K562 (cell line): ENCODE data around the gene ZNF407. TPM values are rescaled to one million over a fixed set of nuclear protein-coding genes. Genes with fewer than 3 reads are reported as not detected.
"Not testable (repeated sequence)": the region's sequence is repeated elsewhere in the genome, so short reads cannot be mapped to it uniquely, and the experiment has no call there.

ENCODE experiments used
- ATAC-seq: fragments of 200-7000 bp; cut with Tn5 transposase; 3 replicates; pipeline ENCODE4 v1.9.1; 2020; ENCODE audit warnings: moderate library complexity
- BruUV-seq: library from RNA; stranded (reverse); fragments of 400-500 nt; replicated peaks from 2 replicates; lab custom pipeline; 2021; lab: Mats Ljungman, UMichigan
- CTCF ChIA-PET: fragments of 300-600 bp; formaldehyde crosslinking; extraction: SDS; loops from one replicate; lab custom pipeline; 2021; ENCODE audit warnings: low intra/inter-chr PET ratio; lab: Yijun Ruan, JAX
- POLR2A ChIA-PET: fragments of 300-600, 350-650 bp; sonication (Branson Sonifier 250); formaldehyde crosslinking; extraction: SDS; loops from one replicate; lab custom pipeline; 2021; ENCODE audit warnings: antibody characterized with exemption, inconsistent platforms; lab: Yijun Ruan, JAX
- DNase-seq, 4 experiments: peaks; one replicate each; pipeline versions ENCODE4 v3.0.0 to v3.0.0-alpha.2; 2011 to 2018; ENCODE audit warnings: low spot score in 3 of 4, mixed read lengths in 3 of 4; ENCODE audit errors: extremely low read depth in 1 of 4
- FAIRE-seq: peaks from 2 replicates; lab custom pipeline; 2011; peaks lifted over from hg19 to GRCh38; lab: Jason Lieb, UNC
- H2AFZ ChIP-seq: 2 replicates; pipeline ENCODE4 v1.6.0; 2011; ENCODE audit warnings: low read depth, low read length, control low read depth, inconsistent platforms
- H3K27ac ChIP-seq: fragments of 200-600 bp; 3 replicates; pipeline ENCODE4 v1.8.0; 2011; ENCODE audit warnings: low read depth, mild to moderate bottlenecking, control low read depth, inconsistent platforms, low read length, moderate library complexity, mixed read lengths; ENCODE audit errors: extremely low read depth
- H3K27me3 ChIP-seq, 2 experiments: fragments of 300-600 bp in 1 of 2; 2 replicates in 1 of 2; 3 replicates in 1 of 2; pipeline versions ENCODE4 v1.6.0 to v1.8.0; 2011; ENCODE audit warnings: inconsistent platforms in 2 of 2, low read length in 2 of 2, mild to moderate bottlenecking in 1 of 2, mixed read lengths in 1 of 2, moderate library complexity in 1 of 2; ENCODE audit not compliant: control insufficient read depth in 2 of 2, insufficient read depth in 2 of 2
- H3K36me3 ChIP-seq: fragments of 300-600 bp; 3 replicates; pipeline ENCODE4 v1.8.0; 2011; ENCODE audit warnings: mild to moderate bottlenecking, low read length, inconsistent platforms; ENCODE audit not compliant: control insufficient read depth, insufficient read depth
- H3K4me1 ChIP-seq, 2 experiments: fragments of 200-600 bp in 1 of 2; replicated peaks in 1 of 2; 2 replicates in 1 of 2; 3 replicates in 1 of 2; pipeline versions ENCODE4 v1.5.1 to v1.8.0; 2011; ENCODE audit warnings: inconsistent platforms in 2 of 2, low read length in 2 of 2, mild to moderate bottlenecking in 1 of 2, mixed read lengths in 1 of 2, moderate library complexity in 1 of 2; ENCODE audit not compliant: control insufficient read depth in 2 of 2, insufficient read depth in 2 of 2
- H3K4me2 ChIP-seq: 2 replicates; pipeline ENCODE4 v1.6.1; 2011; ENCODE audit warnings: low read length, control low read depth, inconsistent platforms, mixed read lengths; ENCODE audit not compliant: insufficient read depth
- H3K4me3 ChIP-seq: fragments of 200-600 bp; sonication (generic), shearing (Covaris generic); 2 replicates; pipeline ENCODE4 v1.5.1; 2016; ENCODE audit warnings: control low read depth, inconsistent platforms
- H3K79me2 ChIP-seq: fragments of 200-600 bp; 3 replicates; pipeline ENCODE4 v1.8.0; 2011; ENCODE audit warnings: low read length, inconsistent platforms; ENCODE audit not compliant: control insufficient read depth, insufficient read depth
- H3K9ac ChIP-seq, 2 experiments: 2 replicates each; pipeline versions ENCODE4 v1.6.0 to v1.6.1; 2011; ENCODE audit warnings: low read depth in 2 of 2, low read length in 2 of 2, control low read depth in 1 of 2, inconsistent platforms in 1 of 2, mild to moderate bottlenecking in 1 of 2, mixed read lengths in 1 of 2; ENCODE audit not compliant: insufficient read depth in 1 of 2
- H3K9me1 ChIP-seq: one replicate; pipeline ENCODE4 v1.6.0; 2011; ENCODE audit warnings: inconsistent platforms, mild to moderate bottlenecking, low read length, moderate library complexity; ENCODE audit not compliant: control insufficient read depth, insufficient read depth
- H3K9me3 ChIP-seq: replicated peaks from 2 replicates; pipeline ENCODE4 v1.5.1; 2011; ENCODE audit warnings: low read depth, low read length, inconsistent platforms; ENCODE audit not compliant: control insufficient read depth, insufficient read depth
- H4K20me1 ChIP-seq: replicated peaks from 2 replicates; pipeline ENCODE4 v1.6.1; 2011; ENCODE audit warnings: low read length, inconsistent platforms, mixed read lengths; ENCODE audit not compliant: control insufficient read depth, insufficient read depth
- BRD4 ChIP-seq: fragments of 200-600 bp; sonication (generic); IDR thresholded peaks from 2 replicates; pipeline ENCODE4 v1.6.1; 2017; ENCODE audit warnings: inconsistent platforms
- TEAD1 ChIP-seq, 2 experiments: fragments of 450-650 bp in 1 of 2; sonication (generic) in 1 of 2; formaldehyde crosslinking; IDR thresholded peaks; 2 replicates each; pipeline versions ENCODE4 v1.4.0 to v1.8.0; 2020 to 2022; ENCODE audit warnings: mild to moderate bottlenecking in 2 of 2, missing genetic modification reagents in 1 of 2
- WGBS: fragments of 100-300 bp; shearing (Covaris generic); methylation state at CpG from one replicate; pipeline ENCODE4 v1.1.6; 2016; ENCODE audit warnings: low coverage, mixed read lengths; ENCODE audit not compliant: insufficient coverage; ENCODE audit errors: missing lambda C conversion rate; 5-methylcytosine and 5-hydroxymethylcytosine counted together
- in situ Hi-C: fragments of 300-500 bp; cut with MboI; formaldehyde crosslinking; loops from 4 replicates; pipeline ENCODE4 v1.15.0; 2018; ENCODE audit warnings: inconsistent platforms, mixed read lengths
- intact Hi-C: fragments of 100-400 bp; cut with micrococcal nuclease; formaldehyde crosslinking; loops from 2 replicates; pipeline ENCODE4 v1.14.2; 2022
- polyA plus RNA-seq, 8 experiments: library from polyadenylated mRNA; depleted of rRNA in 4 of 8; stranded (reverse) in 5 of 8; unstranded in 3 of 8; fragments of >200 nt; fragmentation: Nextera tagmentation in 2 of 8; fragmentation: Illumina TruSeq in 1 of 8; extraction: Ambion mirVana in 2 of 8; extraction: Trizol in 1 of 8; gene quantifications; 2 replicates each; pipeline versions ENCODE4 v1.2.1 to v1.2.3, GENCODE V29; 2011 to 2014; ENCODE audit warnings: inconsistent platforms in 1 of 8, missing spikeins in 1 of 8
- total RNA-seq, 7 experiments: library from RNA; depleted of rRNA in 6 of 7; stranded (reverse); fragments of >200 nt in 6 of 7; fragmentation: Illumina TruSeq in 2 of 7; extraction: Trizol in 2 of 7; gene quantifications; 2 replicates each; pipeline versions ENCODE4 v1.2.1 to v1.2.3, GENCODE V29; 2011 to 2021; ENCODE audit warnings: low replicate concordance in 1 of 7
- TF ChIP-seq, protein P1 (sequence below), 2 experiments: IDR thresholded peaks in 1 of 2; conservative IDR thresholded peaks in 1 of 2; 2 replicates each; pipeline ENCODE4 v1.6.1; 2016; ENCODE audit warnings: low read depth in 2 of 2, mild to moderate bottlenecking in 1 of 2, missing compliant biosample characterization in 1 of 2, missing genetic modification characterization in 1 of 2, moderate library complexity in 1 of 2

Gene ZNF407
- total and polyA plus RNA-seq, 9 of the 15 experiments (the other 6 are each of a cell fraction or from before 2014, with no cell fraction given) = 0.21 to 5.4 (median 2.3) TPM

DNA sequence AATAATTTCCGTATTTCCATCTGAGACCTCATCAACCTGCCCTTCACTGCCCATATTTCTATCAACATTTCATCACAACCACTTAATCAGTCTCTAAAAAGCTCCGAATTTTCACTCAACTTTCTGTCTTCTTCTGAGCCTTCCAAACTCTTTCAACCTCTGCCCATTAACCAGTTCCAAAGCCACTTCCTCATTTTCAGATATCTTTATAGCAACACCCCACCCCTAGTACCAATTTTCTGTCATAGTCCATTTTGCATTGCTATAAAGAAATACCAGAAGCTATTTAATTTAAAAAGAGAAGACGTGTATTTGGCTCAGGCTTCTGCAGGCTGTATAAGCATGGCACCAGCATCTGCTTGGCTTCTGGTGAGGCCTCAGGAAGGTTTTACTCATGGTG lies 504.2 kb downstream of the ZNF407 start (continued):
- TF ChIP-seq BRD4 = no peak
- no peak for TF ChIP-seq TEAD1 (CRISPR knock-in tag; IDR thresholded peaks at IDR 0.05)
- TF ChIP-seq, protein P1, sequence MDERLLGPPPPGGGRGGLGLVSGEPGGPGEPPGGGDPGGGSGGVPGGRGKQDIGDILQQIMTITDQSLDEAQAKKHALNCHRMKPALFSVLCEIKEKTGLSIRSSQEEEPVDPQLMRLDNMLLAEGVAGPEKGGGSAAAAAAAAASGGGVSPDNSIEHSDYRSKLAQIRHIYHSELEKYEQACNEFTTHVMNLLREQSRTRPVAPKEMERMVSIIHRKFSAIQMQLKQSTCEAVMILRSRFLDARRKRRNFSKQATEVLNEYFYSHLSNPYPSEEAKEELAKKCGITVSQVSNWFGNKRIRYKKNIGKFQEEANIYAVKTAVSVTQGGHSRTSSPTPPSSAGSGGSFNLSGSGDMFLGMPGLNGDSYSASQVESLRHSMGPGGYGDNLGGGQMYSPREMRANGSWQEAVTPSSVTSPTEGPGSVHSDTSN (CRISPR knock-in tag; IDR thresholded peaks at IDR 0.05; ENCODE audit: low read depth) = no peak
- TF ChIP-seq, protein P1 (tag; conservative IDR thresholded peaks at IDR 0.05; ENCODE audit: low read depth) = no peak
- TF ChIP-seq, all 486 proteins: peak for 2

DNA sequence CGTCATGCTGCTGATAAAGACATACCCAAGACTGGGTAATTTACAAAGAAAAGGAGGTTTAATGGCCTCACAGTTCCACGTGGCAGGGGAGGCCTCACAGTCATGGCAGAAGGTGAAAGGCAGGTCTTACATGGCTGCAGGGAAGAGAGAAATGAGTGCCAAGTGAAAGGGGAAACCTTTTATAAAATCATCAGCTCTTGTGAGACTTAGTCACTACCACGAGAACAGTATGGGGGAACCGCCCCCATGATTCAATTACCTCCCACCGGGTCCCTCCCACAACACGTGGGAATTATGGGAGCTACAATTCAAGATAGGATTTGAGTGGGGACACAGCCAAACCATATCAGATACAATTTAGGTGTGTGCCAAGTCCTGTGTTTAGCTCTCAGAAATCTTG lies 506.4 kb downstream of the ZNF407 start:
- H3K79me2 ChIP-seq, H3K27ac ChIP-seq, FAIRE-seq, H3K4me1 ChIP-seq, H3K4me2 ChIP-seq, H3K9me3 ChIP-seq, H3K9ac ChIP-seq, H2AFZ ChIP-seq, ATAC-seq, intact Hi-C loops, DNase-seq, H3K4me3 ChIP-seq, H3K36me3 ChIP-seq, H4K20me1 ChIP-seq, H3K9me1 ChIP-seq, BruUV-seq, CTCF ChIA-PET, in situ Hi-C loops: not testable (repeated sequence)
- POLR2A ChIA-PET = interaction anchor here (0.5 to 0.6 kb wide), 2 partner anchors 20 to 1039 kb away, joined by 3 to 4 read pairs; no protein-coding TSS in a partner anchor
- WGBS = 2% methylated on average over 5 of the region's 6 CpGs
- H3K27me3 ChIP-seq = peaks cover 3 to 43% of the 10 kb centered on the region in 2 experiments
